GM19328 (cell line): Measurements from ENCODE around the gene MGAT3.
"Not testable (repeated sequence)": the region's sequence is repeated elsewhere in the genome, so short reads cannot be mapped to it uniquely, and the experiment has no call there.

Experiments
- ATAC-seq: cut with Tn5 transposase; IDR thresholded peaks from one replicate; pipeline ENCODE4 v1.9.1; 2021; ENCODE audit warnings: mild to moderate bottlenecking, moderate library complexity; ENCODE audit not compliant: unreplicated experiment

MGAT3 gene

GRCh38 chr22:39488563-39489083 is 31.8 kb downstream of the MGAT3 start:
- ATAC-seq = no peak

- ATAC-seq = no peak
Observed at GRCh38 chr22:39489094-39490068, 32.6 kb downstream of the MGAT3 start.

GRCh38 chr22:39490135-39490798 is 33.5 kb downstream of the MGAT3 start:
- ATAC-seq = peak; percentile 64

- no peak for ATAC-seq
Observed at GRCh38 chr22:39490966-39491680, 34.3 kb downstream of the MGAT3 start.

- ATAC-seq = no peak
Observed at GRCh38 chr22:39491696-39492095, 34.9 kb downstream of the MGAT3 start.

GRCh38 chr22:39492186-39492585 is 35.4 kb downstream of the MGAT3 start:
- no peak for ATAC-seq

- ATAC-seq = no peak
Observed at GRCh38 chr22:39493759-39494158, 36.9 kb downstream of the MGAT3 start.

GRCh38 chr22:39494471-39495120 is 37.8 kb downstream of the MGAT3 start:
- ATAC-seq = no peak

GRCh38 chr22:39496131-39496838 is 39.5 kb downstream of the MGAT3 start:
- ATAC-seq = no peak

GRCh38 chr22:39497429-39497828 is 40.6 kb downstream of the MGAT3 start:
- ATAC-seq = no peak

GRCh38 chr22:39498368-39498767 is 41.6 kb downstream of the MGAT3 start:
- ATAC-seq = no peak

GRCh38 chr22:39498802-39499201 is 42.0 kb downstream of the MGAT3 start:
- ATAC-seq = no peak

GRCh38 chr22:39500101-39500500 is 43.3 kb downstream of the MGAT3 start:
- no peak for ATAC-seq

GRCh38 chr22:39501644-39502108 is 44.9 kb downstream of the MGAT3 start:
- ATAC-seq = no peak

GRCh38 chr22:39502109-39502788 is 45.4 kb downstream of the MGAT3 start, which contains the start of gene MIEF1:
MIEF1 (plus strand) TSS chr22:39502290; CDS start chr22:39511295, 9,005 bp downstream.
- peak; percentile 88 for ATAC-seq

GRCh38 chr22:39502789-39503409 is 46.1 kb downstream of the MGAT3 start:
- no peak for ATAC-seq

GRCh38 chr22:39503630-39504029 is 46.8 kb downstream of the MGAT3 start:
- no peak for ATAC-seq

GRCh38 chr22:39504071-39504470 is 47.3 kb downstream of the MGAT3 start:
- ATAC-seq = no peak

GRCh38 chr22:39507021-39507420 is 50.2 kb downstream of the MGAT3 start:
- ATAC-seq = not testable (repeated sequence)
